Right ventricle myocardium superior (tissue), 1 donor: ENCODE results near the gene POLR3H. TPM values are rescaled to one million over a fixed set of nuclear protein-coding genes. Genes with fewer than 3 reads are reported as not detected.
A peak's percentile ranks its signal among the peaks of the same experiment; 100 is the strongest.

Experiments
- ATAC-seq: fragments of 200-7000 bp; cut with Tn5 transposase; one replicate; pipeline ENCODE4 v1.9.1; 2020; ENCODE audit warnings: mild to moderate bottlenecking; ENCODE audit not compliant: poor library complexity
- DNase-seq: peaks from one replicate; pipeline ENCODE4 v3.0.0-alpha.2; 2020
- intact Hi-C: fragments of 100-400 bp; cut with DNase I; formaldehyde crosslinking; loops from one replicate; pipeline ENCODE4 v1.11.2; 2022
- total RNA-seq: library from RNA; stranded (reverse); fragmentation: NEBNext Ultra II Directional; extraction: Animal tissue kit (Norgen Biotek cat#: 25700); gene quantifications from one replicate; pipeline ENCODE4 v1.2.1, GENCODE V29; 2021
- donor health status: DM: no; HTN: yes; CAD: no; lungs with severe emphysema.

Gene POLR3H
- total RNA-seq, 1 donor from 2014 or later = 18.3 TPM

- DNase-seq (peak; percentile 73), ATAC-seq (peak; percentile 61)
- intact Hi-C loops = no loop called here
These were observed 39.9 kb downstream of the POLR3H start for GRCh38 chr22:41504397-41504796.

- no peak for ATAC-seq
- DNase-seq = peak; percentile 13
- intact Hi-C loops = no loop called here
These were observed 43.1 kb downstream of the POLR3H start for GRCh38 chr22:41501209-41501608.

- ATAC-seq (no peak), DNase-seq (peak; percentile 14)
- intact Hi-C loops = no loop called here
These were observed 44.0 kb downstream of the POLR3H start for GRCh38 chr22:41500303-41500702.

- DNase-seq = no peak
- intact Hi-C loops = no loop called here
- peak; percentile 13 for ATAC-seq
These were observed 44.5 kb downstream of the POLR3H start for GRCh38 chr22:41499624-41500280.

- intact Hi-C loops = no loop called here
- ATAC-seq = peak; percentile 19
- DNase-seq = no peak
These were observed 45.9 kb downstream of the POLR3H start for GRCh38 chr22:41498303-41498835.

GRCh38 chr22:41491374-41492100, 52.7 kb downstream of the POLR3H start:
- ATAC-seq (peak; percentile 28), DNase-seq (no peak)
- intact Hi-C loops = no loop called here

GRCh38 chr22:41488596-41489385, 55.5 kb downstream of the POLR3H start:
- ATAC-seq = no peak
- no peak for DNase-seq
- intact Hi-C loops = no loop called here

- no peak for ATAC-seq
- no peak for DNase-seq
- intact Hi-C loops = no loop called here
These were observed 56.2 kb downstream of the POLR3H start for GRCh38 chr22:41488076-41488475.

GRCh38 chr22:41487037-41487935, 57.0 kb downstream of the POLR3H start:
- ATAC-seq = no peak
- intact Hi-C loops = no loop called here
- no peak for DNase-seq

- DNase-seq (no peak), ATAC-seq (no peak)
- intact Hi-C loops = no loop called here
These were observed 59.2 kb downstream of the POLR3H start for GRCh38 chr22:41485033-41485432.

GRCh38 chr22:41482319-41482935, 61.8 kb downstream of the POLR3H start:
- intact Hi-C loops = no loop called here
- DNase-seq (no peak), ATAC-seq (no peak)

GRCh38 chr22:41481925-41482318, 62.3 kb downstream of the POLR3H start:
- ATAC-seq (no peak), DNase-seq (no peak)
- intact Hi-C loops = no loop called here

- ATAC-seq (peak; percentile 65), DNase-seq (no peak)
- intact Hi-C loops = no loop called here
These were observed 63.0 kb downstream of the POLR3H start for GRCh38 chr22:41481131-41481830.

- intact Hi-C loops = no loop called here
- DNase-seq (no peak), ATAC-seq (no peak)
These were observed 63.9 kb downstream of the POLR3H start for GRCh38 chr22:41480397-41480735.

- DNase-seq = no peak
- ATAC-seq = peak; percentile 25
- intact Hi-C loops = no loop called here
These were observed 64.4 kb downstream of the POLR3H start for GRCh38 chr22:41479671-41480396.

GRCh38 chr22:41478891-41479521, 65.3 kb downstream of the POLR3H start:
- DNase-seq (no peak), ATAC-seq (no peak)
- intact Hi-C loops = no loop called here

- no peak for DNase-seq
- intact Hi-C loops = no loop called here
- ATAC-seq = no peak
These were observed 65.8 kb downstream of the POLR3H start for GRCh38 chr22:41478473-41478872.
